ENCODE measurements around the gene ATP2B3. TPM values are rescaled to one million over a fixed set of nuclear protein-coding genes. Genes with fewer than 3 reads are reported as not detected.

Gene ATP2B3
- total RNA-seq, 4 donors from 2014 or later = not detected

GRCh38 chrX:153611298-153612095 lies 94.1 kb downstream of the ATP2B3 start:
- H3K27ac ChIP-seq = no peak overlapping the region
- no peaks in the 10 kb centered on the region for H3K9me3 ChIP-seq
- 41% methylated on average over 5 of the region's 14 CpGs; no CpG with 5 or more reads in 1 of the 2 donors for WGBS, 2 donors
- H3K27me3 ChIP-seq = no peaks in the 10 kb centered on the region
- peaks cover 0 to 5% of the 10 kb centered on the region in 2 donors for H3K4me1 ChIP-seq
- intact Hi-C loops (cut with DNase I) = no loop called here
- TF ChIP-seq CTCF (IDR thresholded peaks at IDR 0.05) = no peak
- TF ChIP-seq POLR2A (IDR thresholded peaks at IDR 0.05) = no peak
- H3K4me3 ChIP-seq (replicated peaks in 1 of 3) = no peak overlapping the region
- H3K36me3 ChIP-seq = no peaks in the 10 kb centered on the region
- DNase-seq = no peak

DNA sequence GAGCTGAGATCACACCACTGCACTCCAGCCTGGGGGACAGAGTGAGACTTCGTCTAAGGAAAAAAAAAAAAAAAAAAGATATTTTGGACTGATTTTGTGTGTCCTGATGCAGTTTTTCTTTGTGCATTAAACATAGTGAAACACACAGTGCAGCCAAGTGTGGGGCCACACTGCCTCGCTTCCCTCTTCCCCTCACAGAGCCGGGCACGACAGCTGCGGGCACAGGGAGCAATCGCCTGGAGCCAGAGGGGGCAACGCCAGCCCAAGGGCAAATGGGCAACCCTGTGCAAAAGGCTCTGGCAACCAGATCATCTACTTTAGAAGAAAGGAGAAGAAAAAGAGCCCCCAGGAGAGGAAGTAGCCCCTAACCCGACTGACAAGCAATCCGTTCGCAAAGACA lies 95.0 kb downstream of the ATP2B3 start:
- intact Hi-C loops (cut with DNase I) = no loop called here
- 76 to 81% methylated on average over 8 to 10 of the region's 10 CpGs for WGBS, 2 donors
- Histone ChIP-seq H3K27me3 (no peaks in the 10 kb centered on the region), H3K4me1 (peaks cover 0 to 5% of the 10 kb centered on the region in 2 donors), H3K36me3 (no peaks in the 10 kb centered on the region), H3K9me3 (no peaks in the 10 kb centered on the region), H3K27ac (no peak overlapping the region), H3K4me3 (replicated peaks in 1 of 3) (no peak overlapping the region)
- TF ChIP-seq POLR2A (IDR thresholded peaks at IDR 0.05) (no peak), CTCF (IDR thresholded peaks at IDR 0.05) (no peak)
- no peak for DNase-seq

- Histone ChIP-seq H3K27ac (no peak overlapping the region), H3K36me3 (no peaks in the 10 kb centered on the region), H3K9me3 (no peaks in the 10 kb centered on the region), H3K27me3 (no peaks in the 10 kb centered on the region), H3K4me3 (replicated peaks in 1 of 3) (no peak overlapping the region), H3K4me1 (peaks cover 0 to 4% of the 10 kb centered on the region in 2 donors)
- intact Hi-C loops (cut with DNase I) = no loop called here
- TF ChIP-seq CTCF (IDR thresholded peaks at IDR 0.05) = no peak
- TF ChIP-seq POLR2A (IDR thresholded peaks at IDR 0.05) = no peak
- 69 to 73% methylated on average over 6 of the region's 6 CpGs for WGBS, 2 donors
- no peak for DNase-seq
These were observed 97.4 kb downstream of the ATP2B3 start for GRCh38 chrX:153614818-153615217.

DNA sequence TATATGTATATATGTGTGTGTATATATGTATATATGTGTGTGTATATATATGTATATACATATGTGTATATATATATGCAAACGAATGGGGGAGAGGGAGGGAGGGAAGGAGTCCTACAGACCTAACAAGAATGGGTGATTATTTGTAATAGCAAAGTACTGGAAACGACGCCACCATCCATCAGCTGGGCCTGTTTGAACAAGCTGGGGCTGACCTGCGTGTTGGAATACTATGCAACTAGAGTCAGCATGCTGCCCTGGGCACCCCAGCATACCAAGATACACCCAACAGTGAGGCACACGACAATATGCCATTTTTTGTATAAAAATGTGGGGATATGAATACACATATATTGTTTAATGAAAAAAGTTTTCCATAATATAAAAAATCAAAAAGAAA lies 103.1 kb downstream of the ATP2B3 start:
- Histone ChIP-seq H3K9me3 (no peaks in the 10 kb centered on the region), H3K27ac (no peak overlapping the region), H3K36me3 (no peaks in the 10 kb centered on the region), H3K4me1 (no peaks in the 10 kb centered on the region), H3K4me3 (replicated peaks in 1 of 3) (no peak overlapping the region), H3K27me3 (no peaks in the 10 kb centered on the region)
- intact Hi-C loops (cut with DNase I) = no loop called here
- WGBS, 2 donors = 81 to 82% methylated on average over 5 of the region's 5 CpGs
- TF ChIP-seq CTCF (IDR thresholded peaks at IDR 0.05) (no peak), POLR2A (IDR thresholded peaks at IDR 0.05) (no peak)
- no peak for DNase-seq

- no peaks in the 10 kb centered on the region for H3K27me3 ChIP-seq
- 90 to 93% methylated on average over 24 to 27 of the region's 27 CpGs for WGBS, 2 donors
- H3K27ac ChIP-seq = no peak overlapping the region
- H3K4me1 ChIP-seq = no peaks in the 10 kb centered on the region
- intact Hi-C loops (cut with DNase I) = no loop called here
- no peaks in the 10 kb centered on the region for H3K36me3 ChIP-seq
- DNase-seq = no peak
- TF ChIP-seq POLR2A (IDR thresholded peaks at IDR 0.05) (no peak), CTCF (IDR thresholded peaks at IDR 0.05) (no peak)
- H3K4me3 ChIP-seq (replicated peaks in 1 of 3) = no peak overlapping the region
- no peaks in the 10 kb centered on the region for H3K9me3 ChIP-seq
These were observed 104.6 kb downstream of the ATP2B3 start for GRCh38 chrX:153621949-153622598.
